ENCODE measurements around the gene IRF4.

The IRF4 gene

GRCh38 chr6:391559-392440, at the start of gene IRF4:
Gene IRF4 (plus strand): TSS chr6:391752. CDS start chr6:393153, 1,401 bp downstream.
- DNase-seq, result no peak

- DNase-seq, result no peak
Observed at GRCh38 chr6:341914-342831, 49.4 kb upstream of the IRF4 start.

- no peak for DNase-seq
Observed at GRCh38 chr6:342832-343179, 48.7 kb upstream of the IRF4 start.

- DNase-seq, result no peak
Observed at GRCh38 chr6:343226-343935, 48.2 kb upstream of the IRF4 start.

- no peak for DNase-seq
Observed at GRCh38 chr6:343960-344815, 47.4 kb upstream of the IRF4 start.

GRCh38 chr6:344816-345340, 46.7 kb upstream of the IRF4 start:
- DNase-seq, result no peak

- no peak for DNase-seq
Observed at GRCh38 chr6:345747-346385, 45.7 kb upstream of the IRF4 start.

- no peak for DNase-seq
Observed at GRCh38 chr6:346386-347030, 45.0 kb upstream of the IRF4 start.

- DNase-seq, result no peak
Observed at GRCh38 chr6:347232-347631, 44.3 kb upstream of the IRF4 start.

- no peak for DNase-seq
Observed at GRCh38 chr6:347951-348859, 43.3 kb upstream of the IRF4 start.

- no peak for DNase-seq
Observed at GRCh38 chr6:348860-349396, 42.6 kb upstream of the IRF4 start.

- DNase-seq, result no peak
Observed at GRCh38 chr6:349491-349921, 42.0 kb upstream of the IRF4 start.

GRCh38 chr6:350371-350770, 41.2 kb upstream of the IRF4 start:
- no peak for DNase-seq

GRCh38 chr6:351011-351866, 40.3 kb upstream of the IRF4 start:
- no peak for DNase-seq

- DNase-seq, result no peak
Observed at GRCh38 chr6:351867-352289, 39.7 kb upstream of the IRF4 start.

GRCh38 chr6:352474-352873, 39.1 kb upstream of the IRF4 start:
- DNase-seq, result no peak

GRCh38 chr6:352896-353470, 38.6 kb upstream of the IRF4 start:
- no peak for DNase-seq

Measured in GDM1 (cell line).